ENCODE data around the gene DNAAF8.

GRCh38 chr16:4718466-4718865, 15.9 kb upstream of the DNAAF8 start:
- TF ChIP-seq BHLHE40 (IDR thresholded peaks at IDR 0.05; ENCODE audit: borderline replicate concordance), result no peak
- TF ChIP-seq NFRKB (IDR thresholded peaks at IDR 0.05), result no peak
- TF ChIP-seq SUZ12 (IDR thresholded peaks at IDR 0.05), result no peak
- no peak for TF ChIP-seq CTBP1 (IDR thresholded peaks at IDR 0.05; ENCODE audit: borderline replicate concordance)
- no peak for TF ChIP-seq SP1 (IDR thresholded peaks at IDR 0.05)
- TF ChIP-seq FOXM1 (IDR thresholded peaks at IDR 0.05; ENCODE audit: borderline replicate concordance), result no peak
- no peak for TF ChIP-seq TARDBP (IDR thresholded peaks at IDR 0.05)
- TF ChIP-seq LEF1 (IDR thresholded peaks at IDR 0.05; ENCODE audit: borderline replicate concordance), result no peak
- no peak for TF ChIP-seq HDGF (IDR thresholded peaks at IDR 0.05; ENCODE audit: borderline replicate concordance)
- TF ChIP-seq PKNOX1 (IDR thresholded peaks at IDR 0.05), result no peak
- no peak for TF ChIP-seq ZNF384 (IDR thresholded peaks at IDR 0.05)
- no peak for TF ChIP-seq FOXK2 (IDR thresholded peaks at IDR 0.05)
- TF ChIP-seq ARNT (IDR thresholded peaks at IDR 0.05), result no peak
- TF ChIP-seq ELF4 (IDR thresholded peaks at IDR 0.05), result no peak
